H1 (cell line): ENCODE data around the gene ZNF527. TPM values are rescaled to one million over a fixed set of nuclear protein-coding genes. Genes with fewer than 3 reads are reported as not detected.

ENCODE experiments used
- CTCF ChIA-PET: fragments of 300-600 bp; sonication (Branson Sonifier 250); formaldehyde crosslinking; loops from one replicate; lab custom pipeline; 2021; ENCODE audit not compliant: partially characterized antibody; lab: Charles Lee
- POLR2A ChIA-PET: fragments of 300-600 bp; sonication (Branson Sonifier 250); formaldehyde crosslinking; loops from one replicate; lab custom pipeline; 2021; ENCODE audit warnings: inconsistent platforms; ENCODE audit not compliant: partially characterized antibody; lab: Charles Lee
- DNase-seq, 2 experiments: peaks; one replicate each; pipeline versions ENCODE4 v3.0.0 to v3.0.0-alpha.2; 2010 to 2022; ENCODE audit warnings: low spot score in 2 of 2, low read depth in 1 of 2, mixed read lengths in 1 of 2
- FAIRE-seq: peaks from 2 replicates; lab custom pipeline; 2011; peaks lifted over from hg19 to GRCh38; lab: Jason Lieb, UNC
- H2AFZ ChIP-seq: 2 replicates; pipeline ENCODE4 v1.8.1; 2012; ENCODE audit warnings: low read length, inconsistent platforms
- H2AK5ac ChIP-seq: 2 replicates; pipeline ENCODE4 v1.6.1; 2013; ENCODE audit warnings: low read depth, low read length
- H2BK120ac ChIP-seq: replicated peaks from 2 replicates; pipeline ENCODE3; 2013; ENCODE audit warnings: low read depth, low read length, inconsistent platforms
- H2BK12ac ChIP-seq: 2 replicates; pipeline ENCODE4 v1.6.1; 2013; ENCODE audit warnings: low read depth, low read length
- H2BK15ac ChIP-seq: 2 replicates; pipeline ENCODE4 v1.6.1; 2013; ENCODE audit warnings: low read length
- H2BK20ac ChIP-seq: 2 replicates; pipeline ENCODE4 v1.6.1; 2013; ENCODE audit warnings: low read length
- H2BK5ac ChIP-seq: 2 replicates; pipeline ENCODE4 v1.6.1; 2013; ENCODE audit warnings: low read depth, low read length
- H3K14ac ChIP-seq: 2 replicates; pipeline ENCODE4 v1.6.1; 2013; ENCODE audit warnings: inconsistent platforms; ENCODE audit not compliant: insufficient read length
- H3K18ac ChIP-seq: 2 replicates; pipeline ENCODE4 v1.6.1; 2013; ENCODE audit warnings: low read length; ENCODE audit errors: extremely low read depth
- H3K23ac ChIP-seq: 2 replicates; pipeline ENCODE4 v1.6.1; 2013; ENCODE audit warnings: inconsistent platforms; ENCODE audit not compliant: insufficient read length
- H3K23me2 ChIP-seq: 2 replicates; pipeline ENCODE4 v1.6.1; 2013; ENCODE audit warnings: low read depth, low read length
- H3K27ac ChIP-seq: 2 replicates; pipeline ENCODE4 v1.6.1; 2011; ENCODE audit warnings: low read depth, low read length, inconsistent platforms
- H3K27me3 ChIP-seq, 4 experiments: replicated peaks in 1 of 4; 1 replicate in 1 of 4; 2 replicates in 3 of 4; pipeline versions ENCODE4 v1.6.1 to v1.8.1; 2011 to 2013; ENCODE audit warnings: low read length in 3 of 4, mild to moderate bottlenecking in 3 of 4, inconsistent platforms in 2 of 4, mixed read lengths in 2 of 4, moderate library complexity in 1 of 4; ENCODE audit not compliant: control insufficient read depth in 3 of 4, insufficient read depth in 3 of 4; ENCODE audit errors: extremely low read depth in 1 of 4
- H3K36me3 ChIP-seq, 4 experiments: 2 replicates each; pipeline versions ENCODE4 v1.6.1 to v1.8.1; 2011 to 2013; ENCODE audit warnings: mild to moderate bottlenecking in 4 of 4, low read length in 3 of 4, moderate library complexity in 2 of 4, control low read depth in 1 of 4, inconsistent platforms in 1 of 4; ENCODE audit not compliant: insufficient read depth in 4 of 4, control insufficient read depth in 2 of 4
- H3K4ac ChIP-seq: replicated peaks from 2 replicates; pipeline ENCODE3; 2013; ENCODE audit warnings: low read length, low read depth, mixed read lengths, inconsistent platforms; ENCODE audit not compliant: insufficient read length
- H3K4me1 ChIP-seq, 4 experiments: replicated peaks in 1 of 4; 1 replicate in 1 of 4; 2 replicates in 3 of 4; pipeline versions ENCODE4 v1.6.1 to v1.8.1; 2011 to 2013; ENCODE audit warnings: low read length in 3 of 4, inconsistent platforms in 2 of 4, mixed read lengths in 1 of 4; ENCODE audit not compliant: insufficient read depth in 4 of 4, control insufficient read depth in 3 of 4
- H3K4me2 ChIP-seq, 2 experiments: 2 replicates each; pipeline versions ENCODE4 v1.6.1 to v1.8.1; 2011 to 2013; ENCODE audit warnings: low read depth in 2 of 2, low read length in 2 of 2, control low read depth in 1 of 2, inconsistent platforms in 1 of 2, mild to moderate bottlenecking in 1 of 2; ENCODE audit not compliant: insufficient read depth in 1 of 2
- H3K4me3 ChIP-seq, 4 experiments: fragments of 200-600, 300-600 bp in 1 of 4; sonication (generic), shearing (Covaris generic), sonication (Bioruptor Twin) in 1 of 4; 2 replicates each; pipeline versions ENCODE4 v1.5.1 to v1.8.1; 2011 to 2016; ENCODE audit warnings: low read length in 4 of 4, low read depth in 3 of 4, control low read depth in 2 of 4, inconsistent platforms in 2 of 4, mild to moderate bottlenecking in 2 of 4, mixed read lengths in 1 of 4, moderate library complexity in 1 of 4; ENCODE audit not compliant: insufficient read depth in 2 of 4; ENCODE audit errors: extremely low read depth in 1 of 4
- H3K56ac ChIP-seq: replicated peaks from 2 replicates; pipeline ENCODE3; 2013; ENCODE audit warnings: low read depth, mild to moderate bottlenecking, mixed read lengths, low read length, inconsistent platforms; ENCODE audit not compliant: insufficient read length
- H3K79me1 ChIP-seq: 2 replicates; pipeline ENCODE4 v1.6.1; 2013; ENCODE audit warnings: low read depth, low read length, control low read depth
- H3K79me2 ChIP-seq, 2 experiments: 2 replicates each; pipeline versions ENCODE4 v1.6.1 to v1.8.1; 2012 to 2013; ENCODE audit warnings: low read length in 2 of 2, mild to moderate bottlenecking in 2 of 2, inconsistent platforms in 1 of 2; ENCODE audit not compliant: insufficient read depth in 2 of 2, control insufficient read depth in 1 of 2
- H3K9ac ChIP-seq, 4 experiments: replicated peaks in 1 of 4; 1 replicate in 1 of 4; 2 replicates in 3 of 4; pipeline versions ENCODE4 v1.6.1 to v1.8.1; 2011 to 2013; ENCODE audit warnings: low read depth in 3 of 4, low read length in 3 of 4, control low read depth in 2 of 4, mild to moderate bottlenecking in 2 of 4, moderate library complexity in 2 of 4, inconsistent platforms in 1 of 4; ENCODE audit errors: extremely low read depth in 1 of 4
- H3K9me3 ChIP-seq, 2 experiments: 2 replicates each; pipeline versions ENCODE4 v1.6.1 to v1.8.1; 2012 to 2013; ENCODE audit warnings: mild to moderate bottlenecking in 2 of 2, moderate library complexity in 2 of 2, control low read depth in 1 of 2, inconsistent platforms in 1 of 2, low read depth in 1 of 2, low read length in 1 of 2, mixed read lengths in 1 of 2; ENCODE audit not compliant: insufficient read depth in 2 of 2
- H4K20me1 ChIP-seq, 2 experiments: replicated peaks in 1 of 2; 2 replicates each; pipeline versions ENCODE3 to v1.8.1; 2011 to 2013; ENCODE audit warnings: inconsistent platforms in 2 of 2, low read length in 2 of 2, mild to moderate bottlenecking in 1 of 2; ENCODE audit not compliant: insufficient read depth in 2 of 2, control insufficient read depth in 1 of 2
- H4K5ac ChIP-seq: 2 replicates; pipeline ENCODE4 v1.6.1; 2013; ENCODE audit warnings: low read length, low read depth, mixed read lengths, inconsistent platforms; ENCODE audit not compliant: insufficient read length
- H4K8ac ChIP-seq: 2 replicates; pipeline ENCODE4 v1.8.0; 2013; ENCODE audit warnings: mild to moderate bottlenecking, moderate library complexity, low read length, inconsistent platforms; ENCODE audit not compliant: insufficient read depth; ENCODE audit errors: extremely low read depth
- H4K91ac ChIP-seq: replicated peaks from 2 replicates; pipeline ENCODE3; 2013; ENCODE audit warnings: low read length, mixed read lengths, inconsistent platforms; ENCODE audit not compliant: insufficient read length
- ASH2L ChIP-seq: fragments of 200-600, 300-600 bp; sonication (generic); IDR thresholded peaks from one replicate; pipeline ENCODE4 v1.7.1; 2017; ENCODE audit warnings: low read length
- BCL11A ChIP-seq, 2 experiments: IDR thresholded peaks; one replicate each; pipeline ENCODE4 v1.6.1; 2011; ENCODE audit warnings: low read depth in 2 of 2, low read length in 2 of 2, mild to moderate bottlenecking in 2 of 2
- CTBP2 ChIP-seq: IDR thresholded peaks from 2 replicates; pipeline ENCODE4 v1.7.0; 2011; ENCODE audit warnings: borderline replicate concordance, mild to moderate bottlenecking, moderate library complexity, mixed read lengths, low read length; ENCODE audit not compliant: insufficient read depth, insufficient read length
- JUND ChIP-seq: IDR thresholded peaks from 2 replicates; pipeline ENCODE4 v1.6.1; 2011; ENCODE audit warnings: mild to moderate bottlenecking, improper control_type of control experiment, low read length
- KDM4A ChIP-seq: IDR thresholded peaks from one replicate; pipeline ENCODE4 v1.7.1; 2012; ENCODE audit warnings: low read depth, mild to moderate bottlenecking, moderate library complexity, low read length, inconsistent platforms; ENCODE audit not compliant: severe bottlenecking
- NRF1 ChIP-seq: IDR thresholded peaks from 2 replicates; pipeline ENCODE4 v1.6.1; 2011; ENCODE audit warnings: mild to moderate bottlenecking, low read depth, low read length, improper control_type of control experiment
- POLR2AphosphoS5 ChIP-seq: IDR thresholded peaks from 2 replicates; pipeline ENCODE4 v1.6.1; 2011; ENCODE audit warnings: low read depth, low read length
- SRF ChIP-seq: IDR thresholded peaks from 2 replicates; pipeline ENCODE4 v1.6.1; 2011; ENCODE audit warnings: mild to moderate bottlenecking, low read depth, low read length, moderate library complexity
- WGBS, 2 experiments: shearing (Covaris generic) in 1 of 2; methylation state at CpG; one replicate each; pipeline versions ENCODE4 v1.1.6 to v1.1.7; 2013 to 2015; ENCODE audit warnings: low lambda C conversion rate in 2 of 2, mixed read lengths in 2 of 2, inconsistent platforms in 1 of 2, low coverage in 1 of 2, missing lambda C conversion rate in 1 of 2; ENCODE audit not compliant: insufficient replicate concordance in 2 of 2, insufficient coverage in 1 of 2, insufficient read length in 1 of 2; ENCODE audit errors: extremely low coverage in 1 of 2, missing lambda C conversion rate in 1 of 2; 5-methylcytosine and 5-hydroxymethylcytosine counted together
- long read RNA-seq, 2 experiments: library from RNA in 1 of 2; library from capped mRNA in 1 of 2; stranded (forward); transcript quantifications; one replicate each; pipeline ENCODE4 v2.0.0, GENCODE V29; 2021; ENCODE audit warnings: inconsistent platforms in 1 of 2
- polyA minus RNA-seq, 3 experiments: library from RNA; depleted of rRNA, polyadenylated mRNA; stranded (reverse); fragments of >200 nt; gene quantifications; 1 replicate in 2 of 3; 2 replicates in 1 of 3; pipeline ENCODE4 v1.2.3, GENCODE V29; 2011
- polyA plus RNA-seq, 7 experiments: library from polyadenylated mRNA; depleted of rRNA in 3 of 7; stranded (reverse) in 5 of 7; unstranded in 2 of 7; fragments of >200 nt in 5 of 7; fragments of 200-250 nt in 2 of 7; gene quantifications; 1 replicate in 5 of 7; 2 replicates in 1 of 7; 4 replicates in 1 of 7; pipeline versions ENCODE4 v1.2.1 to v1.2.3, GENCODE V29; 2011 to 2013; ENCODE audit warnings: missing spikeins in 2 of 7, mixed read lengths in 2 of 7
- total RNA-seq: library from RNA; stranded (reverse); fragmentation: NEBNext Ultra II Directional; extraction: Animal tissue kit (Norgen Biotek cat#: 25700); gene quantifications from 2 replicates; pipeline ENCODE4 v1.2.1, GENCODE V29; 2021

Gene ZNF527
- total RNA-seq, result 3.7 and 4.5 TPM in 2 replicates
- polyA plus RNA-seq (2011; rRNA removed), result 1.3 and 2.1 TPM in 2 replicates
- polyA plus RNA-seq (2011; cell fraction: cytosol; rRNA removed), result 1.3 TPM
- 1.4 TPM for polyA plus RNA-seq (2011; cell fraction: nucleus; rRNA removed)
- 1.4 to 3.1 TPM (median 1.9 TPM) in 4 replicates for polyA plus RNA-seq (2012, experiment 1 of 2)
- 0.28 TPM for polyA plus RNA-seq (2012, experiment 2 of 2)
- 1.7 TPM for polyA plus RNA-seq (2013, experiment 1 of 2)
- 1.5 TPM for polyA plus RNA-seq (2013, experiment 2 of 2)
- polyA minus RNA-seq (2011; rRNA and poly(A)+ RNA removed), result 2.6 TPM in 2 replicates
- 2.5 TPM for polyA minus RNA-seq (2011; cell fraction: cytosol; rRNA and poly(A)+ RNA removed)
- polyA minus RNA-seq (2011; cell fraction: nucleus; rRNA and poly(A)+ RNA removed), result 5.0 TPM
- long read RNA-seq, experiment 1, partial matches to known transcripts, result 1 of 1 reads
- long read RNA-seq, experiment 1, other reads (novel, unspliced or antisense), result 0 of 1 reads
- long read RNA-seq, experiment 2, result 0 reads

DNA sequence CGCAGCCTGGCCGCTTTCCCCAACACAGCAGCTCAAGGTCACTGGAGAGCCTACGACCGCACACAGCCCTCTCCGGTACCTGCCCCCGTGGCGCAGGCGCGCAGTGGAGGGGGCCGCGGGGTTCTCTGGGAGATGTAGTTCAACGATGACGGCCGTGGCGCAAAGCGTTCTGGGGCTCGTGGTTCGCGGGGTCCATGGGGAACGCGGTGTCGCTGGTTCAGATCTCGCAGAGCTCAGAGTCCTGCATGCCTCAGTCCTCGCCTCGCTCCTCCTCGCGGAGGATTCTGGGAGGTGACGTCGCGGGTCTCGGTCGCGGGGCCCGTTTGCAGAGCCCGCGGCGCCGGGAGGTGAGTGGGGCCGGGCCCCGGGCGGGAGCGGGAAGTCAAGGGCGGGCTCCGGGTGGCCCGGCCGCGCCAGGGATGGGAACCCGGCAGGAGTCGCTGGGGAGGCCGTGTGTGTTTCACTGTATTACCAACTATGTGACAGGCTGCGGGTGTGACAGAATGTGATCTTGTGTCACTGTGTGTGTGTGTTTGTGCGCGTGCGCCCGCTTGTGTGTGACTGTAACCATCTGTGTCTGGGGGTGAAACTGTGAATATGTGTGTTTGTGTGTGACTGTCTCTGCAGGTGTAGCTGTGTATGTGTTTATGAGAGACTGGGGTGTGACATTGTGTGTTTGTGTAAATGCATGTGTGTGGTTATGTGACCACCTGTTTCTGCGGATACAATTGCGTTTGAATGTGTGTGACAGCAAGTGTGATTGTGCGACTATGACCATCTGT, at the start of gene ZNF527:
ZNF527 (plus strand) TSS at position 220 of the 782 bp plus-strand sequence. CDS start 3,100 bp downstream, outside the sequence.
- FAIRE-seq (peak; percentile 45), DNase-seq (peak; percentile 89 to 93)
- H4K91ac ChIP-seq, result peak within 1 kb of the TSS; percentile 66
- no peaks in the 10 kb centered on the region; a peak in 1 of 4 replicates for H3K79me2 ChIP-seq
- H3K27ac ChIP-seq, result 0 out of 2 replicates have a peak within 1 kb of the TSS, but pooled peaks have one; percentile 41
- H2BK15ac ChIP-seq, result peak within 1 kb of the TSS; percentile 23; the same call in 1 of the 2 replicates
- peaks cover 5 to 8% of the 10 kb centered on the region in 2 experiments; a peak in 1 of 4 replicates for H3K9me3 ChIP-seq
- H2AFZ ChIP-seq, result peak within 1 kb of the TSS; percentile 100
- H2BK20ac ChIP-seq, result no peak within 1 kb of the TSS
- H3K18ac ChIP-seq, result peak within 1 kb of the TSS; percentile 72; the same call in 1 of the 2 replicates
- POLR2A ChIA-PET, result interaction anchor here (0.7 to 2.0 kb wide), 11 partner anchors 9 to 408 kb away, joined by 3 to 19 read pairs (median 4); partner anchors contain the start of genes ZNF540, ZNF569, ZNF571 and ZNF573
- H2BK120ac ChIP-seq, result no peak within 1 kb of the TSS
- CTCF ChIA-PET, result interaction anchor here (0.6 kb wide), 1 partner anchor 534 kb away, joined by 4 read pairs; no protein-coding TSS in a partner anchor
- peaks cover 9% of the 10 kb centered on the region for H3K23me2 ChIP-seq
- peaks cover 0 to 5% (median 0%) of the 10 kb centered on the region in 4 experiments; a peak in 3 of 7 replicates for H3K4me1 ChIP-seq
- H3K14ac ChIP-seq, result no peak within 1 kb of the TSS
- H3K4ac ChIP-seq, result peak within 1 kb of the TSS; percentile 74
- H2BK5ac ChIP-seq, result peak within 1 kb of the TSS; percentile 12
- H2BK12ac ChIP-seq, result no peak within 1 kb of the TSS; the same call in 1 of the 2 replicates
- no peak within 1 kb of the TSS for H3K23ac ChIP-seq
- H3K27me3 ChIP-seq, result no peaks in the 10 kb centered on the region
- H3K79me1 ChIP-seq, result no peaks in the 10 kb centered on the region
- no peaks in the 10 kb centered on the region for H4K20me1 ChIP-seq
- H4K8ac ChIP-seq, result peak within 1 kb of the TSS; percentile 87
- peak within 1 kb of the TSS; percentile 88; the same call in 1 of the 2 replicates for H2AK5ac ChIP-seq
- peak within 1 kb of the TSS; percentile 24 for H3K56ac ChIP-seq
- H3K36me3 ChIP-seq, result peaks cover 0 to 10% (median 6%) of the 10 kb centered on the region in 4 experiments; a peak in 5 of 8 replicates
- peak within 1 kb of the TSS; percentile 94 to 95 for H3K4me2 ChIP-seq
- peak within 1 kb of the TSS; percentile 79 for H4K5ac ChIP-seq
- 6% methylated on average over 27 of the region's 58 CpGs; no CpG with 5 or more reads in 1 of the 2 experiments for WGBS, 2 experiments
- peak within 1 kb of the TSS in 3 of 4 experiments; percentile 46 to 73 (median 64); a peak in 6 of 7 replicates for H3K9ac ChIP-seq
- H3K4me3 ChIP-seq, result peak within 1 kb of the TSS; percentile 65 to 85 (median 74)
- TF ChIP-seq CTBP2, result peak; percentile 71
- TF ChIP-seq POLR2AphosphoS5, result peak; percentile 82
- peak; percentile 46 for TF ChIP-seq ASH2L
- no peak for TF ChIP-seq JUND
- TF ChIP-seq BCL11A (IDR thresholded peaks at IDR 0.05; ENCODE audit: low read depth in 2 of 2, low read length in 2 of 2), result no peak
- no peak for TF ChIP-seq SRF
- TF ChIP-seq KDM4A, result peak; percentile 94
- TF ChIP-seq NRF1, result peak; percentile 50
